ENCODE results near the gene INAFM2.

INAFM2 gene

GRCh38 chr15:40303576-40303975 is 19.9 kb upstream of the INAFM2 start:
- TF ChIP-seq CTCF (IDR thresholded peaks at IDR 0.05; ENCODE audit: control insufficient read depth, insufficient read depth, low read depth, low read length, missing control alignments): no peak
- no peak for DNase-seq (ENCODE audit: low read depth)

DNA sequence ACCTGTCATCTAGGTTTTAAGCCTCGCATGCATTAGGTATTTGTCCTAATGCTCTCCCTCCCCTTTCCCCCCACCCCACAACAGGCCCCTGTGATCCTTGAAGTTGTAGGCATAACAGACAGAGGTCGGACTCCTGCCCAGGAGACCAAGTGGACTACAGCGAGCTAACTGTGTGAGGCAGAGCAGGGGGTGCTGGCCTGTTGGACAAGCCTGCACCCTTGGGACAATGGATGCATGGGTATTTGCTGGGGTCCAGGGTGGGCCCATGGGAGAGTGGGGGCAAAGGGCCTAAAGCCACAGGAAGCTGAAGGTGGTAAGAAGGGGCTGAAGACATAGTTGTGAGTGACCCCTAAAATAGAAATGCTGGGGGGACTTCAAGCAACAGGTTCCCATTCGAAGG is 18.2 kb upstream of the INAFM2 start:
- no peak for DNase-seq (ENCODE audit: low read depth)
- no peak for TF ChIP-seq CTCF (IDR thresholded peaks at IDR 0.05; ENCODE audit: control insufficient read depth, insufficient read depth, low read depth, low read length, missing control alignments)
- H3K4me3 ChIP-seq (ENCODE audit: control insufficient read depth, low read depth, low read length): no peak overlapping the region

More at GRCh38 chr15:40303576-40303975, 19.9 kb upstream of the INAFM2 start:
- H3K4me3 ChIP-seq (ENCODE audit: control insufficient read depth, low read depth, low read length): no peak overlapping the region

- H3K4me3 ChIP-seq (ENCODE audit: control insufficient read depth, low read depth, low read length): no peak overlapping the region
- no peak for TF ChIP-seq CTCF (IDR thresholded peaks at IDR 0.05; ENCODE audit: control insufficient read depth, insufficient read depth, low read depth, low read length, missing control alignments)
- no peak for DNase-seq (ENCODE audit: low read depth)
Observed at GRCh38 chr15:40306371-40306770, 17.1 kb upstream of the INAFM2 start.

- H3K4me3 ChIP-seq (ENCODE audit: control insufficient read depth, low read depth, low read length): no peak overlapping the region
- DNase-seq (ENCODE audit: low read depth): no peak
- TF ChIP-seq CTCF (IDR thresholded peaks at IDR 0.05; ENCODE audit: control insufficient read depth, insufficient read depth, low read depth, low read length, missing control alignments): no peak
Observed at GRCh38 chr15:40306908-40307307, 16.6 kb upstream of the INAFM2 start.

DNA sequence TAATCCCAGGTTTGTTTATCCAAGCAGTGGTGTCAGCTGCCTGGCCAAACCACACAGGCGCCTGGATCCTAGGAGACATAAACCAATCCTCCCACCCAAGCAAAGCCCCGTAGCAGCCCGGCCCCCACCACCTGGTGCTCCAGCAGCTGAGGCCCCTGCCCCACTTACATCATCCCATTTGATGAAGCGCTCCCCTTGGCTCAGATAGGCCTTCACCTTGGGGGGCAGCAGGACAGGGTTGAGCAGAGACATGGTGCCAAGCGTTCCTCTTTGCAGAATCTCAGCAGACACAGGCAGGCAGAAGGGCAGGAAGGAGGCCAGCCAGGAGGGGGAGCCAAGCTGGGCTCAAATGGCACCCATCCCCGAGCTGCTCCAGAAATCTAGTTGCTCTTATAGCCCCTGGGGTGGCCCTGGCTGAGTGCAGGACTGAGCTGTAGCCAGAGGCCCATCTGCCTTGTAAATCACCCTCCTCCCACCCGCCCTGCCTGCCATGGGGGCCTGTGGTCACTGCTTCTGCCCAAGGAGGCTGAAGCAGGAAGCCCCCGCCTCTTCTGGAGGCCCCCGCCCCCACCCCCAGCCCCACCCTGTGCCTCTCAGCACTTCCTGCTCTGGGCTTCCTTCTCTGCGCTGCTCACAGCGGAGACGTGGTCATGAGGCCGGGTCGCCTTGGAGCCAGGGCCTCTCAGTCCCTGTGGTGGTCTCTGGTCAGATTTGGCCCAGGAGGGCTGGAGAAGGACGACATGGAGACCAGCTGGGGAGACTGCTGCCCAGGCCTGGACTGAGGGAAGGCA is 15.9 kb upstream of the INAFM2 start, which contains the start of gene PLCB2:
Gene PLCB2 (minus strand): TSS at position 515 of the 791 bp plus-strand sequence. CDS start 263 bp downstream, at position 252.
- peak; percentile 20 for TF ChIP-seq CTCF (IDR thresholded peaks at IDR 0.05; ENCODE audit: control insufficient read depth, insufficient read depth, low read depth, low read length, missing control alignments)
- H3K4me3 ChIP-seq (ENCODE audit: control insufficient read depth, low read depth, low read length): no peak within 1 kb of the TSS
- DNase-seq (ENCODE audit: low read depth): no peak

DNA sequence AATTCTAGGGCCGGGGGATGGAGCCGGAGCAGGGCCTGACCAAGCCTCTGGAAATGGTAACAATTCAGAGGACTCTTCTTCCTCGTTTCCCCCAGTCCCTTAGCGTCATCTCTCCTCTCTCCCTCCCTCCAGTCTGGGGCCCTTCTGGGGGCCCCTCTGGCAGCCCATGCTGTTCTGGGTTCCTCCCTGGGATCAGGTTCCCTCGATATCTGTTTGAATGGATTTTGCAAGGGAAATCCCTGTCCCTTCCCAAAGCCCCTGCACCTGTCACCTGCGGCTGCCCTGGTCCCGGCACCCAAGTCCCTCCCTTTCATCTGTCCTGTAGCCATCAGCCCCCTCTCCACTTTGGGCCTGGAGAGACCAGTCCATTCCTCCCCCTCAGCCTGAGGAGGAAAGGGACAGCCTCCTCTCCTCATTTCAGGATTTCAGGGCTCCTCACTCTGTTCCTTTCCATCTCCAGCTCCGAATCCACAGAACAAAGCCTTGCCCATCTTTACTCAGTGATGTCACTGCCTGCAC is 14.1 kb upstream of the INAFM2 start:
- DNase-seq (ENCODE audit: low read depth): no peak
- TF ChIP-seq CTCF (IDR thresholded peaks at IDR 0.05; ENCODE audit: control insufficient read depth, insufficient read depth, low read depth, low read length, missing control alignments): no peak
- no peak overlapping the region for H3K4me3 ChIP-seq (ENCODE audit: control insufficient read depth, low read depth, low read length)
